IMR-90 (cell line): Measurements from ENCODE around the gene WASL. TPM values are rescaled to one million over a fixed set of nuclear protein-coding genes. Genes with fewer than 3 reads are reported as not detected.

Experiments
- ATAC-seq: fragments of 200-7000 bp; cut with Tn5 transposase; 2 replicates; pipeline ENCODE4 v1.9.1; 2020; ENCODE audit warnings: low read depth, mild to moderate bottlenecking, moderate library complexity
- BruUV-seq: library from RNA; stranded (reverse); fragments of 400-500 nt; replicated peaks from 2 replicates; lab custom pipeline; 2021; lab: Mats Ljungman, UMichigan
- CTCF ChIA-PET: fragments of 300-600 bp; formaldehyde crosslinking; extraction: SDS; loops from one replicate; lab custom pipeline; 2021; ENCODE audit warnings: antibody characterized with exemption; lab: Yijun Ruan, JAX
- POLR2A ChIA-PET: fragments of 300-600 bp; sonication (Branson Sonifier 250); formaldehyde crosslinking; loops from one replicate; lab custom pipeline; 2022; ENCODE audit warnings: antibody characterized with exemption; ENCODE audit not compliant: unreplicated experiment; lab: Charles Lee
- DNase-seq: peaks from one replicate; pipeline ENCODE4 v3.0.0; 2013
- H2AFZ ChIP-seq: replicated peaks from 2 replicates; pipeline ENCODE3; 2013; ENCODE audit warnings: low read length, mild to moderate bottlenecking; ENCODE audit not compliant: poor library complexity
- H2AK5ac ChIP-seq: 2 replicates; pipeline ENCODE4 v1.6.1; 2013; ENCODE audit warnings: low read depth, low read length, inconsistent platforms
- H2AK9ac ChIP-seq: replicated peaks from 2 replicates; pipeline ENCODE3; 2013; ENCODE audit warnings: mild to moderate bottlenecking, low read depth, low read length, moderate library complexity; ENCODE audit not compliant: poor library complexity
- H2BK120ac ChIP-seq: 2 replicates; pipeline ENCODE4 v1.6.1; 2013; ENCODE audit warnings: low read depth, low read length, inconsistent platforms
- H2BK15ac ChIP-seq: 3 replicates; pipeline ENCODE4 v1.6.1; 2013; ENCODE audit warnings: low read depth, low read length, inconsistent platforms
- H2BK20ac ChIP-seq: 2 replicates; pipeline ENCODE4 v1.6.1; 2013; ENCODE audit warnings: low read depth, mild to moderate bottlenecking, inconsistent platforms, low read length, moderate library complexity
- H2BK5ac ChIP-seq: 2 replicates; pipeline ENCODE4 v1.6.1; 2013; ENCODE audit warnings: mild to moderate bottlenecking, low read depth, low read length, inconsistent platforms; ENCODE audit not compliant: poor library complexity, severe bottlenecking
- H3K14ac ChIP-seq: replicated peaks from 2 replicates; pipeline ENCODE4 v1.6.1; 2013; ENCODE audit warnings: low read depth, low read length, inconsistent platforms
- H3K18ac ChIP-seq: 2 replicates; pipeline ENCODE4 v1.6.1; 2013; ENCODE audit warnings: low read depth, low read length, control low read depth
- H3K23ac ChIP-seq: 2 replicates; pipeline ENCODE4 v1.6.1; 2013; ENCODE audit warnings: low read depth, low read length, inconsistent platforms
- H3K27ac ChIP-seq: 2 replicates; pipeline ENCODE4 v1.5.1; 2013; ENCODE audit warnings: mild to moderate bottlenecking, control low read depth, low read length; ENCODE audit not compliant: insufficient read depth
- H3K27me3 ChIP-seq: 2 replicates; pipeline ENCODE4 v1.6.1; 2013; ENCODE audit warnings: low read length; ENCODE audit not compliant: control insufficient read depth, insufficient read depth
- H3K36me3 ChIP-seq: 2 replicates; pipeline ENCODE4 v1.6.1; 2013; ENCODE audit warnings: low read length, mixed read lengths; ENCODE audit not compliant: control insufficient read depth, insufficient read depth
- H3K4ac ChIP-seq: 2 replicates; pipeline ENCODE4 v1.6.1; 2013; ENCODE audit warnings: low read depth, low read length, inconsistent platforms
- H3K4me1 ChIP-seq: 2 replicates; pipeline ENCODE4 v1.6.1; 2013; ENCODE audit warnings: low read length, mixed read lengths; ENCODE audit not compliant: control insufficient read depth, insufficient read depth
- H3K4me2 ChIP-seq: 2 replicates; pipeline ENCODE4 v1.6.1; 2013; ENCODE audit warnings: low read depth, mild to moderate bottlenecking, control low read depth, low read length, moderate library complexity
- H3K4me3 ChIP-seq: 2 replicates; pipeline ENCODE4 v1.5.1; 2013; ENCODE audit warnings: low read depth, mild to moderate bottlenecking, control low read depth, low read length, moderate library complexity; ENCODE audit not compliant: insufficient read depth
- H3K56ac ChIP-seq: 2 replicates; pipeline ENCODE4 v1.6.1; 2013; ENCODE audit warnings: low read length, inconsistent platforms; ENCODE audit not compliant: insufficient read depth; ENCODE audit errors: extremely low read depth
- H3K79me1 ChIP-seq, 2 experiments: 2 replicates each; pipeline ENCODE4 v1.6.1; 2013; ENCODE audit warnings: low read length in 2 of 2, inconsistent platforms in 1 of 2, low read depth in 1 of 2
- H3K9ac ChIP-seq: 2 replicates; pipeline ENCODE4 v1.6.1; 2013; ENCODE audit warnings: low read depth, low read length, control low read depth
- H3K9me1 ChIP-seq: 2 replicates; pipeline ENCODE4 v1.6.1; 2013; ENCODE audit warnings: low read length, inconsistent platforms; ENCODE audit not compliant: insufficient read depth
- H3K9me3 ChIP-seq: 2 replicates; pipeline ENCODE4 v1.6.1; 2013; ENCODE audit warnings: low read length; ENCODE audit not compliant: control insufficient read depth, insufficient read depth
- H4K20me1 ChIP-seq: 2 replicates; pipeline ENCODE4 v1.6.1; 2013; ENCODE audit warnings: low read length, inconsistent platforms; ENCODE audit not compliant: insufficient read depth
- H4K5ac ChIP-seq: 2 replicates; pipeline ENCODE4 v1.6.1; 2013; ENCODE audit warnings: mild to moderate bottlenecking, low read depth, low read length, control low read depth
- H4K8ac ChIP-seq, 2 experiments: 2 replicates each; pipeline ENCODE4 v1.6.1; 2013; ENCODE audit warnings: low read depth in 2 of 2, low read length in 2 of 2, control low read depth in 1 of 2, inconsistent platforms in 1 of 2
- H4K91ac ChIP-seq: 2 replicates; pipeline ENCODE4 v1.6.1; 2013; ENCODE audit warnings: low read depth, low read length, inconsistent platforms; ENCODE audit not compliant: insufficient read depth
- CTCF ChIP-seq: conservative IDR thresholded peaks from 2 replicates; pipeline ENCODE4 v1.5.1; 2012; ENCODE audit warnings: mild to moderate bottlenecking, low read depth, low read length, improper control_type of control experiment
- MAZ ChIP-seq: IDR thresholded peaks from 2 replicates; pipeline ENCODE4 v1.6.1; 2012; ENCODE audit warnings: low read depth, mild to moderate bottlenecking, low read length, improper control_type of control experiment, moderate library complexity, borderline replicate concordance
- MXI1 ChIP-seq: IDR thresholded peaks from 2 replicates; pipeline ENCODE4 v1.6.1; 2012; ENCODE audit warnings: low read depth, mild to moderate bottlenecking, low read length, moderate library complexity, borderline replicate concordance
- NFE2L2 ChIP-seq: fragments of 150-350 bp; IDR thresholded peaks from 2 replicates; pipeline ENCODE4 v1.6.1; 2016; ENCODE audit warnings: low read depth, mild to moderate bottlenecking, low read length
- RAD21 ChIP-seq: IDR thresholded peaks from 2 replicates; pipeline ENCODE4 v1.6.1; 2012; ENCODE audit warnings: low read length, improper control_type of control experiment
- SMC3 ChIP-seq: fragments of 150-350 bp; IDR thresholded peaks from 2 replicates; pipeline ENCODE4 v1.6.1; 2016; ENCODE audit warnings: low read depth, mild to moderate bottlenecking, antibody characterized with exemption, low read length, moderate library complexity
- WGBS, 2 experiments: methylation state at CpG; one replicate each; pipeline versions ENCODE4 v1.1.5 to v1.1.7; 2013; ENCODE audit warnings: missing lambda C conversion rate in 2 of 2; ENCODE audit not compliant: insufficient read length in 1 of 2; ENCODE audit errors: extremely low coverage in 2 of 2; 5-methylcytosine and 5-hydroxymethylcytosine counted together
- dilution Hi-C: fragments of 300-500 bp; cut with HindIII; formaldehyde crosslinking; loops from one replicate; pipeline ENCODE4 v1.14.3; 2018; ENCODE audit warnings: low sequenced_read_pairs; ENCODE audit not compliant: unreplicated experiment
- in situ Hi-C: fragments of 300-500 bp; cut with MboI; formaldehyde crosslinking; loops from 3 replicates; pipeline ENCODE4 v1.14.3; 2019; ENCODE audit warnings: low sequenced_read_pairs, inconsistent platforms, mixed read lengths
- intact Hi-C: fragments of 100-400 bp; cut with micrococcal nuclease; formaldehyde crosslinking; loops from 2 replicates; pipeline ENCODE4 v1.10.0; 2022
- polyA plus RNA-seq, 3 experiments: library from polyadenylated mRNA; depleted of rRNA; stranded (reverse); fragments of >200 nt; gene quantifications; 2 replicates each; pipeline ENCODE4 v1.2.3, GENCODE V29; 2012; ENCODE audit warnings: low replicate concordance in 1 of 3
- total RNA-seq: library from RNA; depleted of rRNA; stranded (reverse); fragments of >200 nt; gene quantifications from 2 replicates; pipeline ENCODE4 v1.2.3, GENCODE V29; 2012

Gene WASL
- total and polyA plus RNA-seq, 2 of the 4 experiments (the other 2 are of a cell fraction) = 2.3 to 7.9 TPM

GRCh38 chr7:123789817-123790216 lies 41.0 kb upstream of the WASL start:
- H3K4me3 ChIP-seq = no peak overlapping the region
- no peak overlapping the region for H3K56ac ChIP-seq
- no peak overlapping the region for H2BK15ac ChIP-seq
- WGBS, 2 experiments = 86% methylated on average over 1 of the region's 3 CpGs; no CpG with 5 or more reads in 1 of the 2 experiments
- ATAC-seq = no peak
- no peak overlapping the region for H3K23ac ChIP-seq
- no peak overlapping the region for H2BK120ac ChIP-seq
- H4K5ac ChIP-seq = no peak overlapping the region
- no peak overlapping the region for H4K8ac ChIP-seq
- H3K27me3 ChIP-seq = peaks cover 6% of the 10 kb centered on the region; the same call in 1 of the 2 replicates
- intact Hi-C loops = loop anchor here (10.0 kb wide), 2 partner anchors 285 to 1065 kb away; no protein-coding TSS in a partner anchor
- H4K20me1 ChIP-seq = no peaks in the 10 kb centered on the region
- no peak overlapping the region for H2AFZ ChIP-seq
- no peak for TF ChIP-seq MXI1
- TF ChIP-seq RAD21 = no peak
- no peak for TF ChIP-seq CTCF
- TF ChIP-seq SMC3 = no peak
- TF ChIP-seq MAZ = no peak
- no peak for TF ChIP-seq NFE2L2
- H2AK5ac ChIP-seq = no peak overlapping the region
- H2BK20ac ChIP-seq = no peak overlapping the region
- H3K27ac ChIP-seq = no peak overlapping the region
- no peaks in the 10 kb centered on the region for H3K79me1 ChIP-seq
- dilution Hi-C loops = no loop called here
- no peaks in the 10 kb centered on the region for H3K36me3 ChIP-seq
- no peak overlapping the region for H3K4me2 ChIP-seq
- H3K4me1 ChIP-seq = no peaks in the 10 kb centered on the region
- POLR2A ChIA-PET = interaction anchor here (0.6 kb wide), 1 partner anchor 1280 kb away, joined by 3 read pairs; no protein-coding TSS in a partner anchor
- H2BK5ac ChIP-seq = no peak overlapping the region
- no TSS peak for BruUV-seq
- no peaks in the 10 kb centered on the region for H3K9me1 ChIP-seq
- no peaks in the 10 kb centered on the region for H3K9me3 ChIP-seq
- no peak overlapping the region for H3K9ac ChIP-seq
- no peak overlapping the region for H4K91ac ChIP-seq
- CTCF ChIA-PET = interaction anchor here (0.6 kb wide), 1 partner anchor 55 kb away, joined by 3 read pairs; no protein-coding TSS in a partner anchor
- in situ Hi-C loops = no loop called here
- H3K4ac ChIP-seq = no peak overlapping the region
- DNase-seq = no peak
- no peak overlapping the region for H3K14ac ChIP-seq
- H3K18ac ChIP-seq = no peak overlapping the region
- H2AK9ac ChIP-seq = no peak overlapping the region
